Astrocyte (in vitro differentiated cells and primary cell): ENCODE measurements around the gene ETFA. TPM values are rescaled to one million over a fixed set of nuclear protein-coding genes. Genes with fewer than 3 reads are reported as not detected.

Source experiments
- DNase-seq: peaks from one replicate; pipeline ENCODE4 v3.0.0-alpha.2; 2010; ENCODE audit warnings: low read depth
- FAIRE-seq: peaks from 2 replicates; lab custom pipeline; 2011; peaks lifted over from hg19 to GRCh38; lab: Jason Lieb, UNC
- H2AFZ ChIP-seq: 2 replicates; pipeline ENCODE4 v1.6.0; 2012; ENCODE audit warnings: low read depth, low read length, inconsistent platforms
- H3K27ac ChIP-seq: 2 replicates; pipeline ENCODE4 v1.5.1; 2011; ENCODE audit warnings: low read depth, low read length, inconsistent platforms
- H3K27me3 ChIP-seq: 2 replicates; pipeline ENCODE4 v1.6.0; 2011; ENCODE audit warnings: low read length, inconsistent platforms; ENCODE audit not compliant: insufficient read depth
- H3K36me3 ChIP-seq: 2 replicates; pipeline ENCODE4 v1.5.1; 2011; ENCODE audit warnings: low read length, inconsistent platforms; ENCODE audit not compliant: insufficient read depth
- H3K4me1 ChIP-seq: 2 replicates; pipeline ENCODE4 v1.5.1; 2011; ENCODE audit warnings: low read length, inconsistent platforms; ENCODE audit not compliant: insufficient read depth
- H3K4me2 ChIP-seq: 2 replicates; pipeline ENCODE4 v1.6.0; 2012; ENCODE audit warnings: low read length, inconsistent platforms
- H3K4me3 ChIP-seq: 2 replicates; pipeline ENCODE4 v1.5.1; 2011; ENCODE audit warnings: low read depth, mild to moderate bottlenecking, low read length, inconsistent platforms; ENCODE audit not compliant: insufficient read depth
- H3K79me2 ChIP-seq: 2 replicates; pipeline ENCODE4 v1.6.0; 2012; ENCODE audit warnings: mild to moderate bottlenecking, low read length, inconsistent platforms; ENCODE audit not compliant: insufficient read depth
- H3K9ac ChIP-seq: 2 replicates; pipeline ENCODE4 v1.6.0; 2012; ENCODE audit warnings: mild to moderate bottlenecking, low read length, inconsistent platforms
- H3K9me3 ChIP-seq: 2 replicates; pipeline ENCODE4 v1.5.1; 2012; ENCODE audit warnings: low read depth, mild to moderate bottlenecking, low read length, inconsistent platforms; ENCODE audit not compliant: insufficient read depth
- H4K20me1 ChIP-seq: 2 replicates; pipeline ENCODE4 v1.6.0; 2012; ENCODE audit warnings: low read length, inconsistent platforms; ENCODE audit not compliant: insufficient read depth
- H3K27ac Mint-ChIP-seq: one replicate; pipeline ENCODE4 v1.8.0; 2021; ENCODE audit warnings: mild to moderate bottlenecking, mixed read lengths; ENCODE audit not compliant: unreplicated experiment
- H3K27me3 Mint-ChIP-seq: one replicate; pipeline ENCODE4 v1.8.0; 2021; ENCODE audit warnings: low read depth, mixed read lengths; ENCODE audit not compliant: unreplicated experiment
- H3K36me3 Mint-ChIP-seq: one replicate; pipeline ENCODE4 v1.8.0; 2021; ENCODE audit warnings: low read depth, mixed read lengths; ENCODE audit not compliant: unreplicated experiment
- H3K4me1 Mint-ChIP-seq: one replicate; pipeline ENCODE4 v1.8.0; 2021; ENCODE audit warnings: low read depth, mixed read lengths; ENCODE audit not compliant: unreplicated experiment
- H3K4me3 Mint-ChIP-seq: one replicate; pipeline ENCODE4 v1.8.0; 2021; ENCODE audit warnings: mild to moderate bottlenecking, moderate library complexity, mixed read lengths; ENCODE audit not compliant: unreplicated experiment
- H3K9me3 Mint-ChIP-seq: one replicate; pipeline ENCODE4 v1.8.0; 2021; ENCODE audit warnings: mild to moderate bottlenecking, mixed read lengths; ENCODE audit not compliant: unreplicated experiment
- EZH2 ChIP-seq: IDR thresholded peaks from 2 replicates; pipeline ENCODE4 v1.6.1; 2012; ENCODE audit warnings: mild to moderate bottlenecking, low read length, inconsistent platforms; ENCODE audit not compliant: insufficient read depth
- total RNA-seq: library from RNA; stranded (reverse); gene quantifications from 2 replicates; pipeline ENCODE4 v1.2.1, GENCODE V29; 2021
- TF ChIP-seq, protein P1 (sequence below): IDR thresholded peaks from 2 replicates; pipeline ENCODE4 v1.5.1; 2011; ENCODE audit warnings: low read depth, mild to moderate bottlenecking, inconsistent platforms, low read length, moderate library complexity; ENCODE audit not compliant: insufficient read depth

Gene ETFA
- total RNA-seq, 1 donor from 2014 or later, result 126 TPM

DNA sequence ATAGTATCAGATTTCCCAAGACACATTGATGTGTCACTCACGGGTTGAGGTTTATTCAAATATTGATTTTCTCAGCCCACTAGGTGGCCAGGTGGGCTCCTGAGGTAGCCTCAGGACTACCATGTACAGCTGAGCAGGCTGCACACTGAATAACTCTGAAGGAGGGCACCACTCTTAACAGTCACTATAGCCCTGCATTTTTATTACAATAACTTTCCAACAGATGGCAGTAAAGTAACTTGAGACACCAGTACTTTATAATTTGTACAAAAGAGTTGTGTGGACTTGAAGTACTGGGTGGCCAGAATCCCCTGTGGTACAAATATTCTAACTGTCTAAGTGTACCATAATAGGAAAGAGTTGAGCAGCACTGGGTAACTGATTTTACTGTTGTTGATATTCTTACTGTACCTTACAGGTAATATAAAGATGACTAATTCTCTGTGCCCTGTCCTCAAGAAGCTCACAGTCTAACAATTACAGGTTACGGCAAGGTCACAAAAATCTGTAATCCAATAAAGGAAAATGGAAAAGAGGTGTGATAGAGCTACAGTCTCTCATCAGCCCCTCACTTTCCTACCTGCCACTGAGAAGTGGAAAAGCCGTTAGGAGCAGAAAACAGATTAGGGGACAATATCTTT, 76.0 kb downstream of the ETFA start:
- Histone ChIP-seq H4K20me1 (peaks cover 19% of the 10 kb centered on the region), H3K9ac (no peak overlapping the region), H3K79me2 (no peaks in the 10 kb centered on the region), H3K4me3 (no peak overlapping the region), H3K4me2 (no peak overlapping the region), H3K36me3 (peaks cover 6% of the 10 kb centered on the region), H3K4me1 (no peaks in the 10 kb centered on the region), H3K27me3 (no peaks in the 10 kb centered on the region), H3K27ac (no peak overlapping the region), H2AFZ (no peak overlapping the region), H3K9me3 (no peaks in the 10 kb centered on the region)
- no peak for TF ChIP-seq EZH2
- TF ChIP-seq, protein P1, sequence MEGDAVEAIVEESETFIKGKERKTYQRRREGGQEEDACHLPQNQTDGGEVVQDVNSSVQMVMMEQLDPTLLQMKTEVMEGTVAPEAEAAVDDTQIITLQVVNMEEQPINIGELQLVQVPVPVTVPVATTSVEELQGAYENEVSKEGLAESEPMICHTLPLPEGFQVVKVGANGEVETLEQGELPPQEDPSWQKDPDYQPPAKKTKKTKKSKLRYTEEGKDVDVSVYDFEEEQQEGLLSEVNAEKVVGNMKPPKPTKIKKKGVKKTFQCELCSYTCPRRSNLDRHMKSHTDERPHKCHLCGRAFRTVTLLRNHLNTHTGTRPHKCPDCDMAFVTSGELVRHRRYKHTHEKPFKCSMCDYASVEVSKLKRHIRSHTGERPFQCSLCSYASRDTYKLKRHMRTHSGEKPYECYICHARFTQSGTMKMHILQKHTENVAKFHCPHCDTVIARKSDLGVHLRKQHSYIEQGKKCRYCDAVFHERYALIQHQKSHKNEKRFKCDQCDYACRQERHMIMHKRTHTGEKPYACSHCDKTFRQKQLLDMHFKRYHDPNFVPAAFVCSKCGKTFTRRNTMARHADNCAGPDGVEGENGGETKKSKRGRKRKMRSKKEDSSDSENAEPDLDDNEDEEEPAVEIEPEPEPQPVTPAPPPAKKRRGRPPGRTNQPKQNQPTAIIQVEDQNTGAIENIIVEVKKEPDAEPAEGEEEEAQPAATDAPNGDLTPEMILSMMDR, result peak; percentile 42
- no peak overlapping the region for H3K4me3 Mint-ChIP-seq
- H3K27ac Mint-ChIP-seq, result no peak overlapping the region
- H3K4me1 Mint-ChIP-seq, result no peaks in the 10 kb centered on the region
- FAIRE-seq, result peak; percentile 20
- H3K9me3 Mint-ChIP-seq, result no peaks in the 10 kb centered on the region
- peak; percentile 31 for DNase-seq
- H3K36me3 Mint-ChIP-seq, result no peaks in the 10 kb centered on the region
- no peaks in the 10 kb centered on the region for H3K27me3 Mint-ChIP-seq

DNA sequence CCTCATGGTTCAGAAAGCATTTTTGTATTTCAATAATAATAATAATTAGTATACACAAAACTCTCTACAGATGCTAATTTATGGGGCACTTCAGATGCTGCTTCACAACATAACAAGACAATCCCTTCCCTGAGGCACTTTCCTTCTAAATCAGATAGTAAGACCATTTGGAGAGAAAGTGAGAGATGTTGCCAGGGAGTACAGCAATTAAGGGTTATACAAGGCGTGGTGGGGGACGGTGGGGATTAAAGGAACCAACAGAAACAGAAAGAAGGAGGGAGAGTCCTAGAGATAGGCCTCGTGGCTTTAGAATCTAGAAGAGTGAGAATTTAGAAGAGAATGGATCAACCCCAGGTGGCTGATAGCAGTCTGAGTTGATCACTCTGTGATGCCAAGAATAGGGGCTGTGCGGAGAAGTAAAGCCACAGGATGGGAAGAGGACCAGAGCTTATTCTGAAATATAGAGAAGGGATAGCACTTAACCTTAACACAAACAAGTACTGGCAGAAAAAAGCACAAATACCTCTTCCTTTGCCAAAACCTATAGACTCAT, 76.9 kb downstream of the ETFA start:
- H3K27ac Mint-ChIP-seq, result no peak overlapping the region

More for the DNA sequence above, 76.9 kb downstream of the ETFA start:
- peaks cover 6% of the 10 kb centered on the region for H3K36me3 ChIP-seq
- H3K4me2 ChIP-seq, result no peak overlapping the region
- FAIRE-seq (no peak), DNase-seq (no peak)
- no peak overlapping the region for H3K27ac ChIP-seq
- H3K79me2 ChIP-seq, result no peaks in the 10 kb centered on the region
- Mint-ChIP-seq H3K36me3 (no peaks in the 10 kb centered on the region), H3K9me3 (no peaks in the 10 kb centered on the region), H3K4me3 (no peak overlapping the region), H3K4me1 (no peaks in the 10 kb centered on the region), H3K27me3 (no peaks in the 10 kb centered on the region)
- H3K9me3 ChIP-seq, result no peaks in the 10 kb centered on the region
- TF ChIP-seq, protein P1, result no peak
- no peak for TF ChIP-seq EZH2
- no peak overlapping the region for H2AFZ ChIP-seq
- no peaks in the 10 kb centered on the region for H3K27me3 ChIP-seq
- H3K4me1 ChIP-seq, result no peaks in the 10 kb centered on the region
- H4K20me1 ChIP-seq, result peaks cover 18% of the 10 kb centered on the region
- no peak overlapping the region for H3K9ac ChIP-seq
- H3K4me3 ChIP-seq, result no peak overlapping the region
